Amniotic stem cell (primary cell): ENCODE measurements around the gene GNRH2.
"Not testable (repeated sequence)": the region's sequence is repeated elsewhere in the genome, so short reads cannot be mapped to it uniquely, and the experiment has no call there.

Experiments
- DNase-seq: peaks from one replicate; lab custom pipeline; 2025; lab: John Stamatoyannopoulos, UW

GNRH2 gene

GRCh38 chr20:3042625-3043024 lies 797 bp upstream of the GNRH2 start:
- no peak for DNase-seq

GRCh38 chr20:3044336-3044965 lies 1.0 kb downstream of the GNRH2 start:
- no peak for DNase-seq

- DNase-seq = peak; percentile 65
These were observed 1.8 kb downstream of the GNRH2 start for GRCh38 chr20:3045042-3045815.

- peak; percentile 47 for DNase-seq
These were observed 2.6 kb downstream of the GNRH2 start, which contains the start of gene MRPS26 for GRCh38 chr20:3045816-3046676. TSS of gene MRPS26 (plus strand) at chr20:3046052. CDS start at chr20:3046069, 17 bp downstream.

- no peak for DNase-seq
These were observed 3.4 kb downstream of the GNRH2 start for GRCh38 chr20:3046677-3047462.

GRCh38 chr20:3047486-3048419 lies 4.3 kb downstream of the GNRH2 start:
- DNase-seq = no peak

GRCh38 chr20:3051385-3052019 lies 8.1 kb downstream of the GNRH2 start:
- DNase-seq = no peak

GRCh38 chr20:3059489-3059888 lies 16.1 kb downstream of the GNRH2 start:
- no peak for DNase-seq

- not testable (repeated sequence) for DNase-seq
These were observed 20.7 kb downstream of the GNRH2 start for GRCh38 chr20:3064119-3064518.

- DNase-seq = no peak
These were observed 24.0 kb downstream of the GNRH2 start for GRCh38 chr20:3067139-3068014.

- DNase-seq = no peak
These were observed 24.7 kb downstream of the GNRH2 start for GRCh38 chr20:3068075-3068474.

GRCh38 chr20:3068986-3069900 lies 25.8 kb downstream of the GNRH2 start:
- no peak for DNase-seq

- DNase-seq = no peak
These were observed 27.3 kb downstream of the GNRH2 start for GRCh38 chr20:3070725-3071124.

GRCh38 chr20:3071266-3071609 lies 27.8 kb downstream of the GNRH2 start:
- no peak for DNase-seq

- no peak for DNase-seq
These were observed 28.4 kb downstream of the GNRH2 start, which contains the start of gene OXT for GRCh38 chr20:3071610-3072529. TSS of gene OXT (plus strand) at chr20:3071620. CDS start at chr20:3071656, 36 bp downstream.

- DNase-seq = no peak
These were observed 29.3 kb downstream of the GNRH2 start for GRCh38 chr20:3072530-3073250.
